HepG2 (cell line): ENCODE data around the gene TP73. TPM values are rescaled to one million over a fixed set of nuclear protein-coding genes. Genes with fewer than 3 reads are reported as not detected.

Source experiments
- CSRNP1 ChIP-seq: sonication (generic); formaldehyde crosslinking; IDR thresholded peaks from 2 replicates; pipeline ENCODE4 v1.8.1; 2023; ENCODE audit warnings: mild to moderate bottlenecking, missing genetic modification reagents
- ELF1 ChIP-seq: sonication (generic); formaldehyde crosslinking; IDR thresholded peaks from 2 replicates; pipeline ENCODE4 v1.4.0; 2020; ENCODE audit warnings: missing genetic modification reagents
- KDM2A ChIP-seq: sonication (generic); formaldehyde crosslinking; IDR thresholded peaks from 2 replicates; pipeline ENCODE4 v1.4.0; 2020; ENCODE audit warnings: low read depth, missing genetic modification reagents, borderline replicate concordance
- KLF16 ChIP-seq, 2 experiments: sonication (generic) in 1 of 2; formaldehyde crosslinking in 1 of 2; IDR thresholded peaks; 2 replicates each; pipeline versions ENCODE4 v1.6.1 to v1.8.0; 2016 to 2023; ENCODE audit warnings: missing genetic modification reagents in 2 of 2, missing compliant biosample characterization in 1 of 2
- LCORL ChIP-seq, 2 experiments: fragments of 450-650 bp in 1 of 2; sonication (generic) in 1 of 2; formaldehyde crosslinking in 1 of 2; IDR thresholded peaks; 2 replicates each; pipeline versions ENCODE4 v1.5.0 to v1.6.1; 2017 to 2020; ENCODE audit warnings: antibody characterized with exemption in 1 of 2, missing genetic modification reagents in 1 of 2
- MTF2 ChIP-seq: sonication (generic); formaldehyde crosslinking; IDR thresholded peaks from 2 replicates; pipeline ENCODE4 v1.5.0; 2020; ENCODE audit warnings: missing genetic modification reagents, borderline replicate concordance
- PAF1 ChIP-seq: IDR thresholded peaks from 2 replicates; pipeline ENCODE4 v1.6.1; 2016; ENCODE audit warnings: missing genetic modification reagents, missing compliant biosample characterization
- PITX1 ChIP-seq: sonication (generic); formaldehyde crosslinking; IDR thresholded peaks from 2 replicates; pipeline ENCODE4 v1.5.1; 2020; ENCODE audit warnings: mild to moderate bottlenecking, missing genetic modification reagents
- SALL1 ChIP-seq: sonication (generic); formaldehyde crosslinking; IDR thresholded peaks from 2 replicates; pipeline ENCODE4 v1.8.0; 2022; ENCODE audit warnings: mild to moderate bottlenecking, missing genetic modification reagents
- TEAD3 ChIP-seq: optimal IDR thresholded peaks from 2 replicates; pipeline ENCODE3; 2016; ENCODE audit warnings: borderline replicate concordance
- ZBTB7B ChIP-seq: sonication (generic); formaldehyde crosslinking; IDR thresholded peaks from 2 replicates; pipeline ENCODE4 v1.4.0; 2020; ENCODE audit warnings: missing genetic modification reagents
- ZNF275 ChIP-seq: sonication (generic); formaldehyde crosslinking; IDR thresholded peaks from 2 replicates; pipeline ENCODE4 v1.8.0; 2022; ENCODE audit warnings: missing genetic modification reagents, mild to moderate bottlenecking, inconsistent platforms, borderline replicate concordance
- ZNF501 ChIP-seq: sonication (generic); formaldehyde crosslinking; IDR thresholded peaks from 2 replicates; pipeline ENCODE4 v1.5.1; 2020; ENCODE audit warnings: mild to moderate bottlenecking, moderate library complexity, missing genetic modification reagents
- ZNF598 ChIP-seq: sonication (generic); formaldehyde crosslinking; IDR thresholded peaks from 2 replicates; pipeline ENCODE4 v1.5.1; 2020; ENCODE audit warnings: mild to moderate bottlenecking, missing genetic modification reagents, borderline replicate concordance
- ZNF609 ChIP-seq: sonication (generic); formaldehyde crosslinking; IDR thresholded peaks from 2 replicates; pipeline ENCODE4 v1.4.0; 2020; ENCODE audit warnings: mild to moderate bottlenecking, missing genetic modification reagents, borderline replicate concordance
- polyA plus RNA-seq, 8 experiments: library from polyadenylated mRNA; depleted of rRNA in 3 of 8; stranded (reverse) in 7 of 8; unstranded in 1 of 8; fragments of >200 nt; fragmentation: Illumina TruSeq in 4 of 8; extraction: Trizol in 4 of 8; gene quantifications; 2 replicates each; pipeline versions ENCODE4 v1.2.1 to v1.2.3, GENCODE V29; 2011 to 2016; ENCODE audit warnings: low read depth in 4 of 8, missing spikeins in 1 of 8, mixed read lengths in 1 of 8; ENCODE audit not compliant: insufficient read depth in 1 of 8
- total RNA-seq, 5 experiments: library from RNA; depleted of rRNA; stranded (reverse); fragments of >200 nt; fragmentation: Illumina TruSeq; extraction: Trizol; gene quantifications; 2 replicates each; pipeline ENCODE4 v1.2.3, GENCODE V29; 2016; ENCODE audit warnings: low read depth in 1 of 5
- TF ChIP-seq, protein P1 (sequence below): sonication (generic); formaldehyde crosslinking; IDR thresholded peaks from 2 replicates; pipeline ENCODE4 v1.8.0; 2022; ENCODE audit warnings: missing genetic modification reagents, mild to moderate bottlenecking, borderline replicate concordance

Gene TP73
- total and polyA plus RNA-seq, 2 of the 13 experiments (the other 11 are each of a cell fraction or from before 2014, with no cell fraction given), result 0.49 to 1.1 TPM

GRCh38 chr1:3771108-3772026 lies 119.1 kb downstream of the TP73 start (continued):
- TF ChIP-seq LCORL (IDR thresholded peaks at IDR 0.05), result no peak
- 0 out of 2 replicates have a peak, but pooled peaks have one; percentile 14 for TF ChIP-seq LCORL (CRISPR knock-in tag; IDR thresholded peaks at IDR 0.05)
- no peak for TF ChIP-seq PAF1
- TF ChIP-seq SALL1 (CRISPR knock-in tag), result peak; percentile 63; the same call in 1 of the 2 replicates
- TF ChIP-seq ELF1, result peak; percentile 15; the same call in 1 of the 2 replicates
- peak; percentile 35; the same call in 1 of the 2 replicates for TF ChIP-seq PITX1 (CRISPR knock-in tag)
- peak; percentile 77 for TF ChIP-seq ZBTB7B (CRISPR knock-in tag)
- TF ChIP-seq ZNF609 (CRISPR knock-in tag), result peak; percentile 43; the same call in 1 of the 2 replicates
- 0 out of 4 replicates have a peak, but pooled peaks of 1 of the 2 experiments have one; percentile 66 for TF ChIP-seq KLF16 (CRISPR knock-in tag; IDR thresholded peaks at IDR 0.05)
- TF ChIP-seq KDM2A, result peak; percentile 40; the same call in 1 of the 2 replicates
- TF ChIP-seq TEAD3, result peak; percentile 46
- TF ChIP-seq, protein P1, sequence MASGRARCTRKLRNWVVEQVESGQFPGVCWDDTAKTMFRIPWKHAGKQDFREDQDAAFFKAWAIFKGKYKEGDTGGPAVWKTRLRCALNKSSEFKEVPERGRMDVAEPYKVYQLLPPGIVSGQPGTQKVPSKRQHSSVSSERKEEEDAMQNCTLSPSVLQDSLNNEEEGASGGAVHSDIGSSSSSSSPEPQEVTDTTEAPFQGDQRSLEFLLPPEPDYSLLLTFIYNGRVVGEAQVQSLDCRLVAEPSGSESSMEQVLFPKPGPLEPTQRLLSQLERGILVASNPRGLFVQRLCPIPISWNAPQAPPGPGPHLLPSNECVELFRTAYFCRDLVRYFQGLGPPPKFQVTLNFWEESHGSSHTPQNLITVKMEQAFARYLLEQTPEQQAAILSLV (CRISPR knock-in tag), result peak; percentile 33; the same call in 1 of the 2 replicates
- peak; percentile 58; the same call in 1 of the 2 replicates for TF ChIP-seq CSRNP1 (CRISPR knock-in tag)
- TF ChIP-seq ZNF275 (CRISPR knock-in tag), result peak; percentile 69; the same call in 1 of the 2 replicates
- peak; percentile 78; the same call in 1 of the 2 replicates for TF ChIP-seq ZNF598 (CRISPR knock-in tag)
- TF ChIP-seq MTF2 (CRISPR knock-in tag), result 0 out of 2 replicates have a peak, but pooled peaks have one; percentile 36
- peak; percentile 63 for TF ChIP-seq ZNF501 (CRISPR knock-in tag)
